Measurements from ENCODE around the gene KSR2.

DNA sequence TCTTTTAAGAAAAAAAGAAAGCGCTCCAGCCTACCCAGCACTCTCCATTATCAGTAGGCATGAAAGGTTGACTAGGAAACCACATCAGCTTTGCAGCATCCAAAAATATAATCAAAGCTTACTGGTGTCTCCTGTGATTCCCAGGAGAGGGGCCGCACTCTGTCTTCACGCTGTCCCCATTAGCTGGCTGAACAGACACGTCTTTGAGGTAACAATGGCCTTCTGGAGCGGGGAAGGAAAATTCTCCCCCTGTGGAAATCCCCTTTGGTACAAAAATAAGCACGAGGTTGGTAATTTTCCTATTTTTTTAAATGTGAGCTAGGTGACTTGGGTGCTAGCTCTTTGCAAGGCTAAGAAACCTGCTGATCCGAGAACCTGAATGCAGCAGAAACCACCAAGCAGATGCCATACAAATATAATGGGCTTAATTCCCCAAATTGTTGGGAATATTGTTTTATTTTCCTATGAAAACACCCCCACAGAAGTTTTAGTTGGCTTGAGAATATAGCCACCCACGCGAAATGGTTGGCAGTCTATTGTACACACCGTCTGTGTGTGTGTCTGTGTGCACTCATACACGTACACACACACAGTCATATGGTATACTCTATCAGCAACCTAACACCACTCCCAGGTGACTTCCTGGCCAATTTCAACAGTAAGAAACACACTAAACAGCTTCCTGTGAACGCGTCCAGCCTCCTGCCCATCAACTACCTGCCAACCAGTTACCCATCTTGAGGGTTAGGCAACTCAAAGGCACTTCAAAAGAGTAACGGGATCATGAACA lies 71.2 kb downstream of the KSR2 start:
- TF ChIP-seq, protein P1, sequence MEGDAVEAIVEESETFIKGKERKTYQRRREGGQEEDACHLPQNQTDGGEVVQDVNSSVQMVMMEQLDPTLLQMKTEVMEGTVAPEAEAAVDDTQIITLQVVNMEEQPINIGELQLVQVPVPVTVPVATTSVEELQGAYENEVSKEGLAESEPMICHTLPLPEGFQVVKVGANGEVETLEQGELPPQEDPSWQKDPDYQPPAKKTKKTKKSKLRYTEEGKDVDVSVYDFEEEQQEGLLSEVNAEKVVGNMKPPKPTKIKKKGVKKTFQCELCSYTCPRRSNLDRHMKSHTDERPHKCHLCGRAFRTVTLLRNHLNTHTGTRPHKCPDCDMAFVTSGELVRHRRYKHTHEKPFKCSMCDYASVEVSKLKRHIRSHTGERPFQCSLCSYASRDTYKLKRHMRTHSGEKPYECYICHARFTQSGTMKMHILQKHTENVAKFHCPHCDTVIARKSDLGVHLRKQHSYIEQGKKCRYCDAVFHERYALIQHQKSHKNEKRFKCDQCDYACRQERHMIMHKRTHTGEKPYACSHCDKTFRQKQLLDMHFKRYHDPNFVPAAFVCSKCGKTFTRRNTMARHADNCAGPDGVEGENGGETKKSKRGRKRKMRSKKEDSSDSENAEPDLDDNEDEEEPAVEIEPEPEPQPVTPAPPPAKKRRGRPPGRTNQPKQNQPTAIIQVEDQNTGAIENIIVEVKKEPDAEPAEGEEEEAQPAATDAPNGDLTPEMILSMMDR (IDR thresholded peaks at IDR 0.05; ENCODE audit: low read depth, low read length): no peak
- no peak for TF ChIP-seq EZH2phosphoT487 (IDR thresholded peaks at IDR 0.05; ENCODE audit: low read depth)

Data from OCI-LY3 (cell line).